Astrocyte of the spinal cord (primary cell): Measurements from ENCODE around the gene RPLP2.
A peak's percentile ranks its signal among the peaks of the same experiment; 100 is the strongest.

ENCODE experiments used
- DNase-seq: peaks from one replicate; pipeline ENCODE4 v3.0.0; 2011; ENCODE audit warnings: low read depth, low spot score
- H3K4me3 ChIP-seq: 2 replicates; pipeline ENCODE4 v1.5.1; 2011; ENCODE audit warnings: low read depth, mild to moderate bottlenecking, low read length, moderate library complexity
- in situ Hi-C: cut with HindIII; loops from 2 replicates; pipeline ENCODE4 v1.10.0; 2017; ENCODE audit warnings: low sequenced_read_pairs
- TF ChIP-seq, protein P1 (sequence below): IDR thresholded peaks from 2 replicates; pipeline ENCODE4 v1.5.1; 2012; ENCODE audit warnings: low read depth, mild to moderate bottlenecking, low read length, inconsistent platforms

Gene RPLP2

DNA sequence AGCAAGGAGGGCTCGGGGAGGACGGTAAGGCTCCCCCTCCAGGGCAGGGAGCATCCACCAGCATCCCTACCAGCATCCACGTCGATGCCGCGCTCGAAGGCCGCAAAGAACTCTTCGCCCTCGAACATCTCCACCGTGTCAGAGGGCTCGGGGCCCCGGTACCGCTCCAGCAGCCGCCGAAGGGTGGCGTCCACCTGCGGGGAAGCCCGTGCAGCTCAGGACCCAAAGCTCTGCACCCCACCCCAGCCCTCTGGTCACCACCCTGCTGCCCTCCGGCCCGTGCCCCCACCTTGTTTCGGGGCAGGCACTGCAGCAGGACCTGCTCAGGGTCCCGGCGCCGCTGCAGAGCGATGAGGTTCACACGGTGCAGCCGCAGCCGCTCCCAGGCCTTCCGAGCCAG is 9.3 kb upstream of the RPLP2 start:
- TF ChIP-seq, protein P1, sequence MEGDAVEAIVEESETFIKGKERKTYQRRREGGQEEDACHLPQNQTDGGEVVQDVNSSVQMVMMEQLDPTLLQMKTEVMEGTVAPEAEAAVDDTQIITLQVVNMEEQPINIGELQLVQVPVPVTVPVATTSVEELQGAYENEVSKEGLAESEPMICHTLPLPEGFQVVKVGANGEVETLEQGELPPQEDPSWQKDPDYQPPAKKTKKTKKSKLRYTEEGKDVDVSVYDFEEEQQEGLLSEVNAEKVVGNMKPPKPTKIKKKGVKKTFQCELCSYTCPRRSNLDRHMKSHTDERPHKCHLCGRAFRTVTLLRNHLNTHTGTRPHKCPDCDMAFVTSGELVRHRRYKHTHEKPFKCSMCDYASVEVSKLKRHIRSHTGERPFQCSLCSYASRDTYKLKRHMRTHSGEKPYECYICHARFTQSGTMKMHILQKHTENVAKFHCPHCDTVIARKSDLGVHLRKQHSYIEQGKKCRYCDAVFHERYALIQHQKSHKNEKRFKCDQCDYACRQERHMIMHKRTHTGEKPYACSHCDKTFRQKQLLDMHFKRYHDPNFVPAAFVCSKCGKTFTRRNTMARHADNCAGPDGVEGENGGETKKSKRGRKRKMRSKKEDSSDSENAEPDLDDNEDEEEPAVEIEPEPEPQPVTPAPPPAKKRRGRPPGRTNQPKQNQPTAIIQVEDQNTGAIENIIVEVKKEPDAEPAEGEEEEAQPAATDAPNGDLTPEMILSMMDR, result no peak

DNA sequence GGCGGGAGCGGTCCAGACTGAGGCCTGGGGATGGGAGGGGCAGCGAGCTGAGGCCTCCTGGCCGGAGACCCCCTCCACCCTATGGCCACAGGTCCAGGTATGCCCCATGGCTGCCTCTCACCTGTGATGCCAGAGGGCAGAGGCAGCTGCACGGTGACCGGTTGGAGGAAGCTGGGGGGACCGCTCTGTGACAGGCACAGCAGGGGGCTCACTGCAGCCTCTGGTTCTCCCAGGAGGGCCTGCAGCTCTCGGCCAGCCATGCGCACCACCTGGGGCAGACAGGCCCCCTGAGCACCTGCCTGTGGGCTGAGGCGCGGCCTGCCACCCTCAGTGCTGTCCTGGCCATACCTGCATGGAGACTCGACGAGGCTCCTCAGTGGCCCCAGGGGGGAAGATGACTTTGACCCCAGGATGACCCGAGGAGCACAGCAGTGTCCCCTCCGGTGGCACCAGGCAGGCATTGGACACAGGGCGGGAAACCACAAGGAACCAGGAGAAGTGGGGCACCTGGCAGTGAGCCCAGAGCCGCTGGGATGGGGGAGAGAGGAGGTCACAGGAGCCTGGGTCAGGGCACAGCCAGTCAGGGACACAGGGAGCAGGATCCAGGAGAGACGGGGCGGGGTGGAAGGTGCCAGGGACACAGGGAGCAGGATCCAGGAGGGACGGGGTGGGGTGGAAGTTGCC is 8.5 kb upstream of the RPLP2 start:
- no peak overlapping the region for H3K4me3 ChIP-seq
- TF ChIP-seq, protein P1, result no peak
- in situ Hi-C loops, result no loop called here

More for the DNA sequence above, 9.3 kb upstream of the RPLP2 start:
- H3K4me3 ChIP-seq, result no peak overlapping the region
- in situ Hi-C loops, result no loop called here
- no peak for DNase-seq

GRCh38 chr11:802018-802617 is 7.6 kb upstream of the RPLP2 start:
- no peak overlapping the region for H3K4me3 ChIP-seq
- TF ChIP-seq, protein P1, result no peak
- in situ Hi-C loops, result no loop called here
- no peak for DNase-seq

More for the DNA sequence above, 8.5 kb upstream of the RPLP2 start:
- no peak for DNase-seq

GRCh38 chr11:802693-803466 is 6.9 kb upstream of the RPLP2 start:
- no peak for DNase-seq
- TF ChIP-seq, protein P1, result no peak
- in situ Hi-C loops, result no loop called here
- H3K4me3 ChIP-seq, result no peak overlapping the region

DNA sequence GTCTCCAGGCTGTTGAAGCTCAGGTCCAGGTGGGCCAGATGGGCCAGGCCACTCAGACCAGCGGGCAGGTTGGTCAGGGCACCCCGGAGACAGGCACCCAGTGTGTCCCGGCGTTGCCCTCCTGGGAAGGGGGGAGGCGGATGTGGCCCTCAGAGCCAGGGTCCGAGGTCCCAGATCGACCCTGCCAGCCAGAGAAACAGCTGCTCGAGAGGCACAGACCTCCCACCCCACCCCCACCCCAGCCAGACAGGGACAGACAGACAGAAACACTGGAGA is 6.4 kb upstream of the RPLP2 start:
- no peak overlapping the region for H3K4me3 ChIP-seq
- no peak for DNase-seq
- in situ Hi-C loops, result no loop called here
- TF ChIP-seq, protein P1, result no peak

DNA sequence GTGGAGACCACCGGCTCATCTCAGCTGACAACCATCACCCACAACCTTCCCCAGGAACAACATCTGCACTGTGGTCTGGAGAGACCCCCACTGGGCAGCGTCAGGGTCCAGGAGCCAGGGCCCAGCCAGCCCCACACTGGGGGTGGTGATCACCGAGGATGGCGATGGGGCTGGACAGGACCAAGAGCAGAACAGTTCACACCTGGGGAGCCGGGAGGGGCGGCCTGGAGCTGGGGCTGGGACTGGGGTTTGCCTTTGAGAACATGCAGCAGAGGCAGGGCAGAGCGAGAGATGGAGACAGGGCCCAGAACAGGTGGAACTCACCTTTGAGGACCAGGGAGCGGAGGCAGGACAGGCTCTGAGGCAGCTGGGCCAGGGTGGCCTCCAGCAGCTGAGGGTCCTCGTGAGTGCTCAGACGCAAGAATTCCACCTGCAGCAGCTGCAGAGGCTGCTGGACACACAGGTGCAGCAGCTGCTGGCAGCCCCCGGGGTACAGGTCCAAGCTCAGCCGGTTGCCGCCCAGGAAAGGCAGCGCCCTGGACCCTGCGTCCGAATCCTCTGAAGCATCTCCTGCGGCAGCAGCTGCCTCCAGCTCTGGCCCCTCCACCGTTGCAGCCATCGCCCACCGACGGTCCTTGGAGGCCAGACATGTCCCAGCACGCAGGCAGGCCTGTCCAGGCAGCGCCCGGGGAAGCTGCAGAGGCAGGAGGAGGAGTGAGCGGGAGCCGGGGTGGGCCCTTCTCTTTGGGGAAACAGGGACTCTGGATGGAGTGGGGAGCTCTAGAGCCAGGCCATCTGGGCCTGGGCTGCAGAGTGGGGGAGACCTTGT is 5.8 kb upstream of the RPLP2 start:
- no peak for DNase-seq
- TF ChIP-seq, protein P1, result no peak
- H3K4me3 ChIP-seq, result peak overlapping the region; percentile 57
- in situ Hi-C loops, result no loop called here
